Nephron progenitor cell (in vitro differentiated cells): ENCODE results near the gene ATP8B1.

ENCODE experiments used
- DNase-seq: peaks from one replicate; pipeline ENCODE4 v3.0.0; 2021
- H3K27ac Mint-ChIP-seq: 2 replicates; pipeline ENCODE4 v1.8.0; 2021; ENCODE audit warnings: mild to moderate bottlenecking, moderate library complexity, mixed read lengths
- H3K27me3 Mint-ChIP-seq: 2 replicates; pipeline ENCODE4 v1.8.0; 2021; ENCODE audit warnings: mild to moderate bottlenecking, low read depth, mixed read lengths; ENCODE audit not compliant: poor library complexity
- H3K36me3 Mint-ChIP-seq: 2 replicates; pipeline ENCODE4 v1.8.0; 2021; ENCODE audit warnings: low read depth, mixed read lengths
- H3K4me1 Mint-ChIP-seq: 2 replicates; pipeline ENCODE4 v1.8.0; 2021; ENCODE audit warnings: mixed read lengths
- H3K4me3 Mint-ChIP-seq: 2 replicates; pipeline ENCODE4 v1.8.0; 2021; ENCODE audit warnings: mild to moderate bottlenecking, moderate library complexity, mixed read lengths
- H3K9me3 Mint-ChIP-seq: 2 replicates; pipeline ENCODE4 v1.8.0; 2021; ENCODE audit warnings: mild to moderate bottlenecking, moderate library complexity, mixed read lengths
- TF ChIP-seq, protein P1 (sequence below): fragments of 200-600 bp; sonication (generic); IDR thresholded peaks from 2 replicates; pipeline ENCODE4 v1.5.0; 2021; ENCODE audit warnings: antibody characterized with exemption

ATP8B1 gene

DNA sequence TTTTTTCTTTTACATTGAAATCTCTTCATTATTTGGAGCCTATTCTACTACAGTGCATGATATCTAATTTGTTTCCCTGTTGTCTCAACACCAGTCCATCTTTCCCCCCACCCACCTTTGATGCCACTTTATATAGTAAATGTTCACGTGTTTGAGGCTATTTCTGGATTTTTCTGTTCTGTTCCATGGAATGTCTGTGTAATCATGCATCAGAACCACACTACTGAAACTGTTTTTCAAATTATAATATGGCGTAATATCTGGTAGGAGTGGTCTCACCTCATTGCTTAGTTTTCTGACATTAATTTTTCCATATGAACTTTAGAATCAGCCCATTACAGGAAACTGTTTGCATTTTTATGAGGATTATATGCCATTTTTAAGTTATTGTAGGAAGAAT lies 162.4 kb downstream of the ATP8B1 start:
- peaks cover 26% of the 10 kb centered on the region for H3K9me3 Mint-ChIP-seq
- H3K36me3 Mint-ChIP-seq, result peaks cover 60% of the 10 kb centered on the region
- H3K4me1 Mint-ChIP-seq, result no peaks in the 10 kb centered on the region
- TF ChIP-seq, protein P1, sequence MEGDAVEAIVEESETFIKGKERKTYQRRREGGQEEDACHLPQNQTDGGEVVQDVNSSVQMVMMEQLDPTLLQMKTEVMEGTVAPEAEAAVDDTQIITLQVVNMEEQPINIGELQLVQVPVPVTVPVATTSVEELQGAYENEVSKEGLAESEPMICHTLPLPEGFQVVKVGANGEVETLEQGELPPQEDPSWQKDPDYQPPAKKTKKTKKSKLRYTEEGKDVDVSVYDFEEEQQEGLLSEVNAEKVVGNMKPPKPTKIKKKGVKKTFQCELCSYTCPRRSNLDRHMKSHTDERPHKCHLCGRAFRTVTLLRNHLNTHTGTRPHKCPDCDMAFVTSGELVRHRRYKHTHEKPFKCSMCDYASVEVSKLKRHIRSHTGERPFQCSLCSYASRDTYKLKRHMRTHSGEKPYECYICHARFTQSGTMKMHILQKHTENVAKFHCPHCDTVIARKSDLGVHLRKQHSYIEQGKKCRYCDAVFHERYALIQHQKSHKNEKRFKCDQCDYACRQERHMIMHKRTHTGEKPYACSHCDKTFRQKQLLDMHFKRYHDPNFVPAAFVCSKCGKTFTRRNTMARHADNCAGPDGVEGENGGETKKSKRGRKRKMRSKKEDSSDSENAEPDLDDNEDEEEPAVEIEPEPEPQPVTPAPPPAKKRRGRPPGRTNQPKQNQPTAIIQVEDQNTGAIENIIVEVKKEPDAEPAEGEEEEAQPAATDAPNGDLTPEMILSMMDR, result no peak
- no peak for DNase-seq
- H3K27ac Mint-ChIP-seq, result no peak overlapping the region
- H3K27me3 Mint-ChIP-seq, result no peaks in the 10 kb centered on the region
- H3K4me3 Mint-ChIP-seq, result no peak overlapping the region

GRCh38 chr18:57640236-57640635 lies 162.9 kb downstream of the ATP8B1 start:
- Mint-ChIP-seq H3K4me3 (no peak overlapping the region), H3K9me3 (peaks cover 26% of the 10 kb centered on the region), H3K27me3 (no peaks in the 10 kb centered on the region), H3K4me1 (no peaks in the 10 kb centered on the region), H3K27ac (no peak overlapping the region), H3K36me3 (peaks cover 61% of the 10 kb centered on the region)
- no peak for DNase-seq
- TF ChIP-seq, protein P1, result no peak

- Mint-ChIP-seq H3K4me3 (no peak overlapping the region), H3K9me3 (peaks cover 13% of the 10 kb centered on the region), H3K4me1 (peaks cover 16% of the 10 kb centered on the region), H3K27me3 (no peaks in the 10 kb centered on the region), H3K36me3 (peaks cover 34% of the 10 kb centered on the region), H3K27ac (no peak overlapping the region)
- TF ChIP-seq, protein P1, result no peak
- no peak for DNase-seq
These were observed 167.9 kb downstream of the ATP8B1 start for GRCh38 chr18:57635003-57635822.

DNA sequence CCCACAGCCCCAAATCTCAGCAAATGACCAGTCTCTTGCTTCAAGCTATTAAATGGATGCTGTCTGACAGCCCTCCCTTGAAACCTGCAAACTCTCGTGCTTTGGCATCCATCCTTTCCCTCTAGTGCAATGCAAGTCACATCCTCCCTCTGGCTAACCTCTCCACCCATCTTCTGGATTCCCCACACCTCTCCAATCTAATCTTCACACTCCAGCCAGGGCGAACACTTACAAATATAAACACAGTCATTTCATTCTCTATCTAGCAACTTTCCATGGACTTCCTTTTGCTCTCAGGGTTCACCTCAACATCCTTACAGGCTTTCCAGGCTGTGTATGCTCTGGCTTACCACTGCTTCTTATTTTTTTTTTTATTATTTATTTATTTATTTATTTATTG lies 171.4 kb downstream of the ATP8B1 start:
- H3K36me3 Mint-ChIP-seq, result peaks cover 19% of the 10 kb centered on the region
- no peak for DNase-seq
- TF ChIP-seq, protein P1, result no peak

GRCh38 chr18:57630754-57631595 lies 172.1 kb downstream of the ATP8B1 start:
- TF ChIP-seq, protein P1, result no peak
- Mint-ChIP-seq H3K4me1 (peaks cover 20% of the 10 kb centered on the region), H3K27ac (no peak overlapping the region), H3K36me3 (peaks cover 15% of the 10 kb centered on the region), H3K9me3 (peaks cover 13% of the 10 kb centered on the region), H3K27me3 (no peaks in the 10 kb centered on the region), H3K4me3 (peak overlapping the region; percentile 96)
- DNase-seq, result no peak

More for the DNA sequence above, 171.4 kb downstream of the ATP8B1 start:
- Mint-ChIP-seq H3K4me3 (peak overlapping the region; percentile 96), H3K4me1 (peaks cover 20% of the 10 kb centered on the region), H3K27me3 (no peaks in the 10 kb centered on the region), H3K27ac (no peak overlapping the region), H3K9me3 (peaks cover 13% of the 10 kb centered on the region)
